NCI-H2227 treated with DMSO at 0.1 percent for 48 hours (cell line): ENCODE measurements around the gene NECTIN4.
"Not testable (repeated sequence)": the region's sequence is repeated elsewhere in the genome, so short reads cannot be mapped to it uniquely, and the experiment has no call there.

Source experiments
- DNase-seq: peaks from one replicate; lab custom pipeline; 2025; lab: John Stamatoyannopoulos, UW

NECTIN4 gene

DNA sequence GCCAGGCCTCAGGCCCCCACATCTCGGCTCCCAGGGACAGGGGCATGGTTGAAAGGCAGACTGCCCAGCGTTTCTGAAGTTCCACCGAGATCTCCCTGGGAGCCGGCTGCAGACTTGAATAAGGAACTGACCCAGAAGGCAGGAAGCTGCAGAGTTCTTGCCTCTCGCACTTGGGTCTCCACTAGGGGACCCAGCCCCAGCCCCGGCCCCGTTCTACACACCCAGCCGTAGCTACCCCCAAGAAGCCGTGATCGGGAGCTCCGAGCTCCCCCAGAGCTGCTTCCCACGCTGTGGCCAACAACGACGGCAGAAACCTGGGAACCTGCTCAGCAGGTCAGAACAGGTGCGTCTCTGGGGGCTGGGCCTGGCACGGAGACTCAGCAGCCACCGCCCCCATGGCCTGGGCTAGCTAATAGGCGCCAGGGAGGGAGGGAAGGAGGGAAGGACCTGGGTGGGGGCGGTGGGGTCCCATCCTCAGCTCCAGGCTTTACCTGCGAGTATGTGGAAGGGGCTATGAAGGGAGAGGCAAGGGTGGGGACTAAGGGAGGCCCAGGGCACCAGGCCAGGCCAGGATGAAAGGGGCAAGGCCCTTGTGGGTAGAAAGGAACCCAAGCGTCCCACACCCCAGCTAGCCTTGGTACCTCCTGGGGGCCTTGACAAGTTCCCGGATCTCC, at the start of gene NECTIN4:
Gene NECTIN4 (minus strand): TSS at position 308 of the 674 bp plus-strand sequence. CDS start 262 bp downstream, at position 46.
- DNase-seq = no peak

DNA sequence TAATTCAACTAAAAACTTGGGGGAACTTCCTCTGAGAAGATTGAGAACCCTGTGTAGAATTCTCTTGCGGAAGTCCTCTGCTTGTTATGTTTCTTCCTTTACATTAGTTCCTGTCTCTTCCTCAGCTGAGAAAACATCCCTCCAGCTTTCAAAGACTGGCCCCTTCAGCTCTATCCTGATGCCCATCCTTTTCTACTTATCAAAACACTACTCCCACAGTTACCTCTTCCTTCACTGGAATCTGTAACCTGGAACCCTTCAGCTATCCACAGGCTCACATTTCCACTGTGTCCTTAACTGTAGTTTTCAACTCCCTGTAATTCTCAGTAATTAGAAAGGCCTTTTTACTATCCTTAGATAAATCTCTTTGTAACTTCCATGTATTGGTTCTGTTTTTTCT, 49.1 kb upstream of the NECTIN4 start:
- no peak for DNase-seq

DNA sequence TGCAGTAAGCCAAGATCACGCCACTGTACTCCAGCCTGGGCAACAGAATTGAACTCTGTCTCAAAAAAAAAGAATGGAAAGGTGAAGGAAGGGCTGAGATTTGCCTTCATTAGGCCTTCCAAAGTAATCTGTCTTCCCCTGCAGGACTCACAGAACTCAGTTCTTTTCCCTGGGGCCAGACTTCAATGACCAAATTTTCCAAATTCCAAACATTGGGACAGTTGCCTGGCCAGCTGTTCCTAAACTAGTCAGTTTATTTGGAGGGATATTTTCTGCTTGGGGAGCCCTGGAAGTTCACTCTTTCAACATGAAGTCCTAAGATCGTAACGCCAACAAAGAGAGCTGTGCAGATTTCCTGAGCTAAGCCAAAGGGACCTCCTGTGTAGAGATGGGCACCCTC, 48.5 kb upstream of the NECTIN4 start:
- no peak for DNase-seq

DNA sequence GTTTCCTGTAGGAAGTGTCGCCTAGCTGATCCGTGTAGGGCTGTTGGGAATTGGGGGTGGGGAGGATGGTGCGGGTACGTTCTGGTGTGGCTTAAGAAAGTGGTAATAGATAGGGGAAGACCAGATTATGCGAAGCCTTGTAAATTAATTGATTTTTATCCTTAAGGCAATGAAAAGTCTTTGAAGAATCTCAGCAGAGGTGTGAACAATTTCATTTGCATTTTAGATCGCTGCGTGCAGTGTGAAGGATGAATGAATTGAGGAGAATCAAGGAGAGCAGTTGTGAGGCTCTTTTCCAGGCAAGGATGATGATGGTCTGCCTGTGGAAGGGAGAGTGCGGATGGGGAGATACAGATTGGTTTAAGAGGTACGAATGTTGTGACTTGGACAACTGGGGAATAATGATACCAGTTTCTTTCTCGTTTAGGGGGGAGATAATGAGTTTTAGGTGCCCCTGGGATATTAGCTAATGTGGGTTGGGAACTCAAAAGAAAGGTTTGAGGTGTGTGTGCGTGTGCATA, 43.9 kb upstream of the NECTIN4 start:
- peak; percentile 61 for DNase-seq

DNA sequence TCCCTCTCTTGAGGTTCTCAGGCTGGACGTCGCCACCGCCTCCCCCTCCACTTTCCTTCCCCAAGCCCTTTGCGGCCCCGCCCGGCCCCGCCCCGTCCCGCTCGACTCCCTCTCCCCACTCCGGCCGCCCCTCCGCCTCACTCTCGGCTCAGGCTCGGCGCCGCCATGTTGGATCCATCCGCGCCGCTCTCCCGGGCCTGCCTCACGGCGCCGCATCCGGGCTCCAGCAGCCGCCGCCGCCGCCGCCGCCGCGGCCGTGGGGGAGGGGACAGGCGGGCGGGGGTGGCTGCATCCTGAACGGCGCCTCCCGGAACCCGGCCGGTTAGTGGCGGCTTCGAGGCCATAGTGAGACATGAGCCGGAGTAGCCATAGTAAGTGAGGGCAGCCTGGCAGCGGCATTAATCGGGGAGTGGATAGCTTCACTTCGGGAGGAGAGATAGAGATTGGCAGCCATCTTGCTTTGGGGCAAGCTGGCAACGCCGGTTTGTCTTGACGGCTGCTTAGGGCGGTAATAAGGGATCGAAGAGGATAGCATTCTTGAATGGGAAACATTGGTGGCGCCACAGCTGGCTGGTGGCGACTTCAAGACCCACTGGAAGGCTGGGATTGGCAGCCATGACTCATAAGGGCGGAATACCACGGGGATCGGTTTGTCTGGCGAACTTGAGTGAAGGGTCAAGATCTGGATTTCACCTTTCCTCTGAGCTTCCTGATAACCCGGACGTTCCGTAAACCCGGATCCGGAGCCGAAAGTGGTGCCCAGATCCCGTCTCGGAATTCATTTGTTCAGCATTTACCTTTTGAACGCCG, 43.3 kb upstream of the NECTIN4 start, which contains the start of gene DEDD:
Gene DEDD (minus strand): TSS at position 258 of the 810 bp plus-strand sequence. CDS start 8,205 bp downstream, outside the sequence.
- DNase-seq = peak; percentile 98

DNA sequence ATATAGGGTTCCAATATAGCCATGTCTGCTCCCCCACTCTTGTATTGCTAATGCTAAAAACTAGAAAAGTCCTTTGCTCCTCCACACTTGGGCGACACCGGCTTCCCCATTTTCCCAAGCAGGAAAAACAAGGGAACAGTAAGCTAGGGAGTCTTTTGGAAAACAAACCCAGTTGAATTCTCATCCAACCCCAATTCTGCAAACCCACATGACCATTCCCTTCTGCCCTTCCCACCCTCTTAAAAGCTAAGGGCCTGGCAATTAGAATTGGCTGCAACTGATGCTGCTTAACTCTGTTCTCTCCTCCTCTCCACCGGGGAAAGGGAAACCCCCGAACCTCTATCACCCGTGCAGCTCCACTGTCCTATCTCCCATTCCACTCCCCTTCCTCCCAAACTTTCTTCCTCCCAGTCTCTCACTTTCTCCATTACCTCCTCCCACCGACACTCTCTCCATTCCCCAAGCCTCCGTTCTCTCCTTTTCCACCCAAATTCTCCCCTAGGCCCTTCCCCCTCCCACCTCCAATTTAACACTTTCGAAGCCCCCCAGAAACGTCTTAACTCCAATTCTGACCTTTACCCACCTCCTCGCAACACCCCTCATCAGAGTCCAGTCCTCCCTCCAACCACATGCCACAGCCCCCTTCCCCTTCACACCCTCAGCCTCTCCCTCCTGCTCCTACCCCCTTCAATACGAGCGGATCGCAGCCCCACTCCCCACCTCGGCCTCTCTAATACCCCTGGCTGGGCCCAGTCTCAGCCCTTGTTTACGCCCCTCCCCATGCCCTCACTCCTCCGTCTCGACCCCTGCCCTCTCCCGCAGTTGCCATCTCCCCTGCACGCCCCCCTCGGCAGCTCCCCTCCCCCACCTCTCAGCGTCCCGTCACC, 42.4 kb upstream of the NECTIN4 start:
- peak; percentile 19 for DNase-seq

DNA sequence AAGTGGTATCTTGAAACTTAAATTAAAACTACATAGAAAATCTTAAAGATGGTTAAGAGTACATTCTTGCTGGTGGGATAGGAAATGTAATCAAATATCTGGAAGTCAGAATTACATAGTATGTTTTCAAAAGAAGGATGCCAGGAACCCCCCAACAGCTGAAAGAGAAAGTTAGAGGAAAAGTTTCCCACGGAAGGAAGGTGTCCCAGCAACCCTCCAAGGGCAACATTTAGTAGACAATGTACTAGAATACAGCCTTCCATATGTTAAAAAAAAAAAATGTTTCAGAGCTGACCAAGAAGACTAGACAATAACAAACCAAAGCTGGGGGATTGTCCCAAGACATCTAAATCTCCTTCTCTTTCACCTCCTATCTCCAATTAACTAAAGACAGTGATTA, 40.9 kb upstream of the NECTIN4 start:
- no peak for DNase-seq

DNA sequence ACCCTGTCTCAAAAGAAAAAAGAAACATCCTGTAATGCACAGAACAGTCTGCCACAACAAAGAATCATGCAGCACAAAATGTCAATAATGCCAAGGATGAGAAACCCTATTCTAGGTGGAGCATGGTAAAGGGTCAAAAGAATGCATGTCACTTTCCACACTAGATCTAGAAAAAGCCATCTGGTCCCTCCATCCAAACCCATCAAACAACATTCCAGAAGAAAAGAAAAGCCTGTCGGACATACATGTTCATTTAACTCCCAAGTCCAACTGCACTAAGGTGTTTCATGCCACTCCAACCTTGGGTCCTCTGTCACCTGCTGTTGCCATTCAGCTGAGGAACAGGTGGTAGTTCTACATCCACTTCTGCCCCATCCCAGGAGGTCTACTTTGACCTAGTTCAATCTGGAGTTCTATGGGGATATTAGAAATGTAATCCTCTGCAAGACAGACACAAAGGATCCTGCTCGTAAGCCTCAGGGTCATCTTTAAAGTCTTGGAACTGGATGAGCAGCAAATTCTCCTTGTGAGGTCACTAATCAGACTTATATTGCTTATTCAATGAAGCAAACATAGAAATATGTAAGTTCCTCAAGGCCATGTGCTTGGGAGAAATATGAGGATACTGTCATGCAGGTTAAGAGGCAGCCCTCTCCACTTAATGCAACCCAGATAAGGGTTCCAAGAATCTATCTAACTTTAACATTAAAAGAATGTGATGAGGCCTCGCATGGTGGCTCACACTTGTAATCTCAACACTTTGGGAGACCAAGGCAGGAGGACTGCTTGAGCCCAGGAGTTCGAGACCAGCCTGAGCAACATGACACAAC, 39.4 kb upstream of the NECTIN4 start:
- no peak for DNase-seq

DNA sequence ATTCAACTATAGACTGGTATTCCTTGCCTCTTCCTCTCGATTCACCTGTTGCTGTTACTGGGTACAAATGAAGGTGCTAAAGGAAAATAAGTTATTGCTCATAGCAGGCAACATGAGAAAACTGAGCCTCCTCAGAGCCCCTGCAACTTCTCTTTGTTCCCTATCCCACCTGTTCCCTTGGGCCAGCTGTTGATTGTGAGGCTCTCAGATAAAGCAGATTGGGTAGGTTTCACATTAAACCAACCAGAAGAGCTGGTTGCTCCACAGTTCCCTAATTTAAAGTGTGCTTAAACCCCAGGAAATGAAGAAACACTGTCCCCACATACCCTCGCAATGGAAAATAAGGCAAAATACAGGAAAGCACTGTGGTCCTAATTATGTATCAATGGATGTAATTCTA, 38.3 kb upstream of the NECTIN4 start:
- no peak for DNase-seq

DNA sequence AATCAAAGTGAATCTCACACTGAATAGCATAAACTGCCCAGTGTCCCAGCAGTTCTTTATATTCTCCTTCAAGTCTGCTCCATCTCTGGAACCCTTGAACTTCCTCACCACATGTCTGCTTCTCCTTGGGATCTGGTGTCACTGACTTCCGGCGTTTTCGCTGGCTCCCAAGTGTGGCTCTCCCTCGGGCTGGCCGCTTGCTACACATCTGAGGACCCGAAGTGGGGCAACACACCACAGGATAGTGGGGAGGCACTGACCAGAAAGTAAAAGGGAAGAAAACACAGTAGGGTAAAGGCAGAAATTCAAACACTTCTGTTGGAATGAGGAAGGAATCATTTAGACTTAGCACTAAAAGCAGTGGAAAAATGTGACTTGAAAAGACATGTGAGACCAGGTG, 33.6 kb upstream of the NECTIN4 start:
- no peak for DNase-seq

DNA sequence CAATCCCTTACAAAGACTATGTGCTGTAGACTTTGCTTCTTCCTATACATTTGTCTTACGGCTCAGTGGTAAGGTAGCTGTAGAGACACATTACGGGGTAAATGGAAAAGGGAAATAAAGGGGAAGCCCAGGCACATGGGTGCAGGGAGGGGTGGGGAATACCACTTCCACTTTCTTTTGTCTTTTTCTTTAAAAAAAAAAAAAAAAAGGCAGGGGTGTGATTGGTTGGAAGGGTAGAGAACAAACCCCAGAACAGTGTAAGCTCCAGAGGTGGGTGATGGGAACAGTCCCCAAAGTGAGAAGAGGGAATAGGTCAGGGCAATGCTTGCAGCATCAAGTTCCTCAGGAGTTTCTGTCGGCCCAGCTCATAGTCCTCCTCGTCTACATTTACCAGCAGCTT, 32.5 kb upstream of the NECTIN4 start:
- DNase-seq = no peak

DNA sequence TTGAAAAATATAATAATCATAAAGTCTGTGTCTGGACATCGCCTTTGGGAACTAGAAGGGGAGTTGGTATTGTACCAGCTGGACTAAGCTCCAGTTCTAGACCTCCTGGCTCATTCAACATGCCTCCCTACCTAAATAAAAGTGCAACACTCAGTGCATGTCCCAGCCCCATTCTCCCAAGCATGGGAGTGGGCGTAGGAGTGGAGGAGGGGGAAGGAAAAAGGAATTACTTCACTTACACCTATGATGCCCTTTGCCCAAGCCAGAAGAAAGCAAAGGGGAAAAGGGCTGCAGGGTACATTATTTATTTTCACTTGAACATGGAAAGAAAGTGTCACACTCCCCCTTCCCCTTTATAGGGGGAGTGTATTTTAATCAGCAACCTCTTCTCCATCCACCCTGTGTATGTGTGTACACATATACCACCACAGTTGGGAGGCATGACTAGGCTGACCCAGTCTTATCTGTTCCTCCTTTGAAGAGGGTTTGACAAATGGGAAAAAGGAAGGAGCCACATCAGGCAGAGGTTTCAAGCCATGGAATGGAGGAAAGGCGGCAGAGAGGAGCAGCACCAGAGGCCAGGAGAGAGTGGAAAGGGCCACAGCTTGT, 31.8 kb upstream of the NECTIN4 start:
- no peak for DNase-seq

DNA sequence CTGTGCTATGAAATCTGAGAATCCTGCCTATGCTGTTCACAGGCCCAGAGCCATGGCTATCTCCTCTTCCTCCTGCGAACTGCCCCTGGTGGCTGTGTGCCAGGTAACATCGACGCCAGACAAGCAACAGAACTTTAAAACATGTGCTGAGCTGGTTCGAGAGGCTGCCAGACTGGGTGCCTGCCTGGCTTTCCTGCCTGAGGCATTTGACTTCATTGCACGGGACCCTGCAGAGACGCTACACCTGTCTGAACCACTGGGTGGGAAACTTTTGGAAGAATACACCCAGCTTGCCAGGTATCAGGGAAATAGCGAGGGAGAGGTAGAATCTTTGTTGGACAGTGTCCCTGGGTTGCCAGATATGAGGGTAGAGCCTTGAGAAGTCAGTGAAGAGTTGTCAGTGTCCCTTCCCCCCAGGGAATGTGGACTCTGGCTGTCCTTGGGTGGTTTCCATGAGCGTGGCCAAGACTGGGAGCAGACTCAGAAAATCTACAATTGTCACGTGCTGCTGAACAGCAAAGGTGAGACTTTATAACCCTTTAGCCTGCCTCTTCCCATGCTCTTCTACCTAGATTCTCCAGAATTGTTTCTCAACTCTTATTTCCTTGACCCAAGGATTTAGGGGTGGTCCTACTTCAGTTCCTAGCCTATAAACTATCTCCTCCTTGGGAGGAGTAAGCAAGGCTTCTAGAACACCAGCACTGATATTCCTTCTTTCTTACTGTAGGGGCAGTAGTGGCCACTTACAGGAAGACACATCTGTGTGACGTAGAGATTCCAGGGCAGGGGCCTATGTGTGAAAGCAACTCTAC, 29.9 kb upstream of the NECTIN4 start:
- peak; percentile 32 for DNase-seq

DNA sequence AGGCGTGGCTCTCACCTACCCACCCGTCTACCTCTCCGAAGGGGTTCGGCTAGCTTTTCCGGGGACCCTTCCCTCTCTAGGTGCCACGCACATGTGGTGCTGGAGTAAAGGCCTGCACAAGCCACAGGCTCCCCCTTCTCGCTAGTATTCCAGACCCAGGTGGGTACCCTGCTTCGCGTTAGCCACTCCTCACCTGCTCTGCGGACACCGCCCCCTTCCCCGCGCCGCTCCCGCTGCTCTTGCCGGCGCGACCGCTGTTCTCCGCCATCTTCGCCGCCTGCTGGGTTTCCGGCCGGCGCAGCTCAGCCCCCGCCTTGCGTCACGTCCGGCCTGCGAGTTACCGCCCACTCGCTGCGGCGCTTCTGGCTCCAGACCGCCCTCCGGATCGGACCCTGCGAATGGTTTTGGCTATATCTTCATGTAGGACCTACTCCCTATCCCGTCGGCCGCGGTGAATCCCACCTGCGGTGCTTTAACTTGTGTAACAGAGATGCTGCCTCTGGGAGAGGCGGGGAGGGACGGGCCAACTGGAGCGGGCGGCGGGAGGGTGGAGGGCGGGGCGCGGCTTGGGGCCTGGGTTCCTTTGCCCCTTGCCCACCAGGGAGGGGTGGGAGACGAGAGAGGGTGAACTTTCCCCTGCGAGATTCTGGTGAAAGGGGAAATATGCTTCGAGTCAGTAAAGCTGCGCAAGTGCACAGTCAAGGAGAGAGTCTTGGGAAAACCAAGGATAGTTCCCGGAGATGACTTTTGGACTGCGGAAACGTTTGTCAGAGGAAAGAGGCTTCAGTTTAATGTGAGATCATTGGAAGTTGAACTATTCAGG, 28.6 kb upstream of the NECTIN4 start, which contains the start of the genes NIT1 and PFDN2:
Gene NIT1 (plus strand): TSS at position 347 of the 823 bp plus-strand sequence. CDS start 72 bp downstream, at position 419.
Gene PFDN2 (minus strand): TSS at position 279 of the 823 bp plus-strand sequence. CDS start 11 bp downstream, at position 268.
- peak; percentile 90 for DNase-seq

DNA sequence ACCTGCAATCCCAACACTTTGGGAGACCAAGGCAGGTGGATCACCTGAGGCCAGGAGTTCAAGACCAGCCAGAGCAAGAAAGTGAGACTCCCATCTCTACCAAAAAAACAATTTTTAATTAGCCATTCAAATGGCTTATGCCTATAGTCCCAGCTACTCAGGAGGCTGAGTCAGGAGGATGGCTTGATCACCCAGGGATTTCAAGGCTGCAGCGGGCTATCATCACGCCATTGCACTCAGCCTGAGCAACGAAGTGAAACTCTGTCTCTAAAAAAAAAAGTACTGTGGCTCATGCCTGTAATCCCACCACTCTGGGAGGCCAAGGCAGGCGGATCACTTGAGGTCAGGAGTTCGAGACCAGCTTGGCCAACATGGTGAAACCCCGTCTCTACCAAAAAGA, 26.6 kb upstream of the NECTIN4 start:
- DNase-seq = not testable (repeated sequence)

DNA sequence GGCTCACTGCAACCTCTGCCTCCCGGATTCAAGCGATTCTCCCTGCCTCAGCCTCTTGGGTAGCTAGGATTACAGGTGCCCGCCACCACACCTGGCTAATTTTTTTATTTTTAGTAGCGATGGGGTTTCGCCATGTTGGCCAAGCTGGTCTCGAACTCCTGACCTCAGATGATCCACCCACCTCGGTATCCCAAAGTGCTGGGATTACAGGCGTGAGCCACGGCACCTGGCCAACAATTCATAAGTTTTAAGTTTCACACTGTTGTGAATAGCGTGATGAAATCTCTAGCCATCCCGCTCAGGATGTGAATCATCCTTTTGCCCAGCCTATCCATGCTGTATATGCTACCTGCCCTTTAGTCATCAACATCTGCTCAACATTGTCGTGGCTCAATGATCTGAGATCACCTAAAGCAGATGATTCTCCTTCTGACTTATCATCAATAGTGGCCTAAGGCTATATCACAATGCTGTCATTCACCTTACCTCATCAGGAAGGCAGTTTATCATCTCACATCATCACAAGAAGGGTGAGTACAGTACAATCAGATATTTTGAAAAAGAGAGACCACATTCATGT, 25.9 kb upstream of the NECTIN4 start:
- no peak for DNase-seq

DNA sequence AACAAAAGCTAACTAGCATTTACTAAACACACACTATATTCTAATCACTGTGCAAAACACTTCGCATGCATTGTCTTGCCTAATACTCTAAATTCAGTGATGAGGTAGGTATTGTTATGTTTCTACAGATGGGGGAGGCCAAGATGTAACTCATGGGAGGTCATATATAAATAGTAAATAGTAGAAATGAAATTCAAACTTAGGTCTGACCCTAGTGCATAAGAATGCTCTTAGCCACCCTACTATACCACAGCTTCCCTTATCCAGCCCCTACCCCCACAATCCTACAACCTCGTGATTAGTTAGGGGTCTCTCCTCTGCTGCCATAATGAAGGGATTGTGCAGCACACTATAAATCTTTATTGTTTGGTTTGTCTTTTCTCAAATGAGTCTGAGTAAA, 25.2 kb upstream of the NECTIN4 start:
- DNase-seq = no peak

DNA sequence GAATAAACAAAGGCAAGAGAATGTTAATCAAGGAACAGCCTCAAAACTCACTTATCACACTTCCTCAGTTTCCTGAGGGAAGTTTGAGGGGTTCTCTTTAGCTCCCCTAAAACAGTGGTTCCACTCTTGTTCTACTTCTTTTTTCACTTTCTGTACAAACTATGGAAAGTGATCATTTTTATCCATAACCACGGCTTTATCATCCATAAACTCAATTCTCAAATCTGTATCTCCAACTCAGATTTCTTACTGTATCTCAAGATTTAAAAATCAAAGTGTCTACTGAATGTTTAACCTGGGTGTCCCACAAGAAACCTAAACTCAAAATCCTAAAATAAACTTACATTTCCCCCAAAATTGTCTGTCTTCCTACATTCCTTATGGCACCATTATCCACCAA, 24.6 kb upstream of the NECTIN4 start:
- DNase-seq = no peak
